HG02970 (cell line): ENCODE measurements around the gene STEAP4.

Source experiments
- ATAC-seq: cut with Tn5 transposase; IDR thresholded peaks from one replicate; pipeline ENCODE4 v1.9.1; 2021; ENCODE audit warnings: mild to moderate bottlenecking, moderate library complexity, moderate number of reproducible peaks; ENCODE audit not compliant: unreplicated experiment, low FRiP score

The STEAP4 gene

DNA sequence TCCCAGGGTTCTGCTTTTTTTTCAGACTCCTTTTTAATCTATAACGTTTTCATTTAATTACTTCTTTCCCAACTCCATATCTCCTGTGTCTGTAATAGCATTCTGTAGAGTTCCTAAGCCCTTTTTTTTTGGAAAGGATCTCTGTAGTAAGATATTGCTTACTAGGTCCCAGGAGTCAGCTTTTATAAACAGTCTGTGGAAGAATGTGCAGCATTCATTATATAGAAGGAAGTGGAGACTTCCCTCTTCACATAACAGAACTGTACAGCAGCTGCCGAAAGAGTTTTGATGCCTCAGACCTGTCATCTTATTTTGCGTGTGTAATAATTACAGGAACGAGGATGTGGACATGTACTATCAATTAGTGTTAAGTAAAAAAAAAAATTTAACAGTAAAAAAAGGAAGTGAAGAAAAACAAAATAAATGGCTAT, 7.4 kb upstream of the STEAP4 start:
- ATAC-seq = no peak

DNA sequence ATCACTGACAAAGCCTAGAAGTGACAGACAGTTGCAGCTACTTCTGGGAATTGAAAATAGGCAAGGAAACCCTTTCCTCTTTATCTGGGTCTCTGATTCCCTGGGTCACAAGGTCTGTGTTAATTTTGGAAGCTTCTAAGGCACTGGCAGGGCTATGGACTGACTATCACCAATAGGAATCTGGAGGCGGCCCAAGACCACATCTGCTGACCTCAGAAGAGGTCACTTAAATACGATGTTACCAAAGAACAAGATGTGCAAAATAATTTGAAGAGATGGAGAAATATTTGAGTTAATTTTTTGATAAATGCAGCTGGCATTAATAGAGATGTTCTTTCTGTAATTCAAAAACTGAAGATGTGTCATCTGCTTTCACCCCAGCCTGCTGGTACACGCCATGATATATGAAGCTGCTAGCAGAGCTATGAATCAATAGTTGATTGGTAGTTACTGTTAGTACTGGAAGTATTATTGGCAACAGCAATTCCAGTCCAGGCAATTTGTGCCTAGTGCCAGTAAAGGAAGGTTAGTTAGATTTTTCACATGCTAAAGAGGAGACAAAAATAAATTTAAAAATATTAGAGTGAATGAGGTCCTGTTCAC, 5.5 kb upstream of the STEAP4 start:
- ATAC-seq = no peak

DNA sequence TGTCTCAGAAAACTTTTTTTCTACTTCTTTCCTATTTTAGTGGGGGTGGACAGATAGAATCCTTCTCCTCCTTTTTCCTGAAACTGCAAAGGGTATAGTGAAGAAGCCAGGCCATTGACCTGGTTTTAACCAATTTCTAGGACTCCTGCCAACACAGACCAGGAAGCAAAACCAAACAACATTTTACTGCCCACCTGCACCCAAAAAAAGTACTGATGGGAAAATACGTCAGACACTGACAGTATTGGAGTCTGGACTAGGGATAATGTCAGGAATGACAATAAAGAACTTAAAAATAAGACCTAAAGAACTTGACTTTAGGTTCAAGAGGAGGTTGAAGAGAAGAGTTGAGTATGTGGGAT, 5.0 kb upstream of the STEAP4 start:
- ATAC-seq = no peak

DNA sequence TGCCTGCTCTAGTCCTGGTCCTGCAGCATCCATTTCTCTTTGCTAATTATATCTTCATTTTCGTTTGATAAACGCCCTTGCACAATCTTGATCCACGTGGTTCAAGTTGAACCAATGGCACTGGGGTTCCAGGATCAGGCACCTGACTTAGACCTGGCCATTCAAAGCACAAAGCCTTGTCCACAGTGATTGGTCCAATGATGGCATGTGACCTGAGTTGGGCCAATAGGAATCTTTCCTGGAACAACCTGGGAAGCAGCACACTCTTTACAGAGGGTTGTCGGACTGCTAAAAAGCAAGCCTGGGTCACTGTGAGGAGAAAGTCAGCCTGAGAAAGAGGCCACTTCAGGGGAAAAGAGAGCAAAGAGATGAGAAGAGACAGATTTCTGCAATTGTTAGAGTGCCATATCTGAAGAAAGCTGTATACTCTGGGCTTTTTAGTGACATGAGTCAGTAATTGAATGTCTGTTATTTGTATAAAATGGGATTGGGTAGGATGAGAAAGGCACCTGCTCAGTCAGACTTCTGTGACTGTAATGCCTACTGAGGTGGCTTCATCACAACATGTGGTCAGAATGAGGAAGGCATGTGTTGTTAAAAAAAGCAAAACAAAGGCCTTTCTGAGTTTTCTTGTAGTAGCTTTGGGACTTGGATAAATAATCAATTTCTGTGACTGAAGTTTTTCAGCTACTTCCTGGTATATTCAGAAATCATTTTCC, 4.4 kb upstream of the STEAP4 start:
- no peak for ATAC-seq

DNA sequence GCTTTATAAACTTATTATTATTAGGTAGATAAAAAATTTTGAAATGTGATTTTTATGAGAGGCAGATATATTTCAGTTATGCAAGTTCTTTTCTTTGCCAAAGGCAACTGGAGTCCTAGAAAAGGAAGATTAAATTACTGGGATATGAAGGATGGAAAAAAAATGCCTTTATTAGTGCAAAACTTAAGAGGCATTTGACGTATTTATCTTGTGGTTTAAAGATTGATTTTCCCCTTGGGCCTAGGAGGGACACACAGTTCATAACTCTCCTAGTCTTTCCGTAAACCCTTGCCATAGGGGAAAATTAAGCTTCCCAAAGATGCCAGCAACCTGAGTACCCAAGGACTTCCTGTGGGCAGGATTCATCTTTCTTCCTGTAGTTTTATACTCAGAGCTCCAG, 3.1 kb upstream of the STEAP4 start:
- no peak for ATAC-seq

DNA sequence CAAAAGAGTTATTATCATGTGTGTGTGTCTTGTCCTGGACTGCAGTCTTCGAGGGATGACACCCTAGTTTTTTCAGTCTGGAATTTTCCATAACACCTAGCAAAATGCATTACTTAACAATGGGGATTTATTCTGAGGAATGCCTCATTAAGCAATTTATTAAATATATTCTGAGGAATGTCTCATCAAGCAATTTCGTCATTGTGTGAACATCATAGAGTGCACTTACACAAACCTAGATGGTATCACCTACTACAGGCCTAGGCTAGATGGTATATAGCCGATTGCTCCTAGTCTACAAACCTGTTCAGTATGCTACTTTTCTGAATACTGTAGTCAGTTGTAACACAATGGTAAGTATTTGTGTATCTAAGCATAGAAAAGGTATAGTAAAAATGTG, 1.1 kb upstream of the STEAP4 start:
- ATAC-seq = no peak

DNA sequence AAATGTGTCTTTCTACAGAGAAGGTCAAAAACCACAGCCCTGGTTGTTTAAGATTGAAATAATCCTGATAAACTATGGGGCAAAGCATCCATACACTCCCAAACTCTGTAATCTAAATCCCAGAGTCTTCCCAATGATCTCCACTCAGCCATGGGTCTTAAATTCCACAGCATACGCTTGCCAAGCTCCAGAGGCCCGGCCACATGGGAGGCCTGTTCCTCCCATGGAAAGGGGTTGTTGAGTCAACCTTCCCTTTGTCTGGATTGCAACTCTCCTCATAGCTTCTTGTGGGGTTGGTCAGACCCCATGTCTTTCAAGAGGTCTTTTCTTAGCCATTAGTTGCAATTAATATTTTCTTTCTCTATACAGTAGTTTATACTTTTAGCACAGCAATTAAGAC, 718 bp upstream of the STEAP4 start:
- ATAC-seq = no peak

DNA sequence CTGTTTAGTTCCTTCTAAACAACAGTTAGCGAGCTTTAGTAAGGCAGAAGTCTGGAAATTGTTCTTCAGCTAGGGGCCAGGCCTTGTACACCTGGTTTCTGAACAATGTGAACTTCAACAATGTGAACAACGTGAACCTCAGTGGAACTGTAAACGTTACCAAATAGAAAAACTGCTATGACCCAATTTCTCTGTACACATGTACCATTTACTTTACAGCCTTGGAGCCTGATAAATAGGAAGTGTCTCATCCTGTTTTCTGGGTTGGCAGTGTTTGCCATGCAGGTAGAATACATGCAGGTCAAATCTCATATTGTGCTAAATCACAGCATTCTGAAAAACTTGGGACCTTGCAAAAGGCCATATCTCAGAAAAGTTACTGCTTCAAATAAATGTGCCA, 1.6 kb downstream of the STEAP4 start:
- ATAC-seq = no peak

DNA sequence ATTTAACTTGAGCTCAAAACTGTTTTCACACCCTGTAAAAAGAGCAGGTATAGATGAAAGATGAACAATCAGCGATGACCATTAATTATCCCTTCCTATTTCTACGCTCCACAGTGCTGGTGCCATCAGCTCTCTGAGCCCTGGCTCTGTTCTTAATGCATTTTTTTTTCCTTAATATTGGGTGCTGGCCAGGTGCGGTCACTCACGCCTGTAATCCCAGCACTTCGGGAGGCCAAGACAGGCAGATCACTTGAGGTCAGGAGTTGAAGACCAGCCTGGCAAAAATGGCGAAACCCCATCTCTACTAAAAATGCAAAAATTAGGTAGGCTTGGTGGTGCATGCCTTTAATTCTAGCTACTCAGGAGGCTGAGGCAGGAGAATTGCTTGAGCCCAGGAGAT, 4.2 kb downstream of the STEAP4 start:
- ATAC-seq = no peak

DNA sequence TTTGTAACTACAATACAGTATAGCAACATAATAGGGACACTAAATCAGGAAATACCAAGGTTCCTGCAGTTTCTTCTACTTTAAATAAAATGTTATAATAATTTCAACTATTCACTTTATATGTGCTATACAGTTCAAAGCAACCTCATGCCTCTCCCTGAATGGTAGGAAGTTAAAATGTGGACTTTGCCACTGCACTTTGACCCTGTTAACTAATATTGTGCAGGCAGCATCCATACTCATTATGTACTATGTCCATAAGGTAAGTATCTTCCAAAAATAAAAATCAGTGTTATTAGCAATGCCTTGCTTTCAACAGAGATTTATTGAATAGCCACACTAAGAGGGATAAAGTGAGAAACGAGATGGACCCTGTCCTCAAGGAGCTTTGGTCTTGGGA, 4.8 kb downstream of the STEAP4 start:
- no peak for ATAC-seq

DNA sequence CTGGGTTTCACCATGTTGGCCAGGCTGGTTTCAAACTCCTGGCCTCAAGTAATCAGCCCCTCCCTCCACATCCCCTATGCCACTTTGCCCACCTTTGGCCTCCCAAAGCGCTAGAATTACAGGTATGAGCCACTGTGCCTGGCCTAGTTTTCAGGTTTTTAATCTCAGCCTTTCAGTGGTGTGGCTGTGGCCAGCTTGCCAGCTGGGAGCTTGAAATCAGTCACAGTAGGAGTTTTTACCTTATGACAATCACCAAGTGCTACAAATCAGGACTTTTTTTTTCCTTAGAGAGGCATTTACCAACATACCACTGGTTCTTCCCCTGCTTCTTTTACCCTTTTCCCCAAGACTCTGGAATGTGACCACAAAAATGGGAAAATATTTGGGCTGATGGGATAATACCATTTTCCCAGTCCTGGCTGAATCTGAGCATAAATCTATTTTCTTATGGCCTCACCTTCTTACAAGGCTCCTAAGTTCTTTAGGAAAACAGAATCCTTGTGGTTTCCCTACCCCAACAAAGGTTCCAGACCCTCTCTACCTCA, 6.2 kb downstream of the STEAP4 start:
- no peak for ATAC-seq

DNA sequence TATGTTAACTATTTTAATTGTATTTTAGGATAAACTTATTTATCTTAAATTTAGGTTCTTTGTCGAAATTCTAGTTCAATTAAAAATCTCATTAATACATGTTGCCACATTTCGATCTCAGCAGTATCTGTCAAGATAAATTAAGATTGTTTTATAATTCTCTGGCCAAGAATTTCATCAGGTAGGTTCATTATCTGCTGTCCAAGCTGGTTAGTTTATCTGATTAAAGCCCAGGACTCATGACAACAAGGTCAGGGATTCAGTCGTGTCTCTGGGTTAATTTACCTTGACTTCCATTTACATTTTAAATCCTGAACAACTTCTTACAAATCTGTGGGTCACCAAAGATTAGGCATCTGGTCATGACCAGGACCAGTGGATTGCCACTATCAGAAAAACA, 7.6 kb downstream of the STEAP4 start:
- no peak for ATAC-seq

DNA sequence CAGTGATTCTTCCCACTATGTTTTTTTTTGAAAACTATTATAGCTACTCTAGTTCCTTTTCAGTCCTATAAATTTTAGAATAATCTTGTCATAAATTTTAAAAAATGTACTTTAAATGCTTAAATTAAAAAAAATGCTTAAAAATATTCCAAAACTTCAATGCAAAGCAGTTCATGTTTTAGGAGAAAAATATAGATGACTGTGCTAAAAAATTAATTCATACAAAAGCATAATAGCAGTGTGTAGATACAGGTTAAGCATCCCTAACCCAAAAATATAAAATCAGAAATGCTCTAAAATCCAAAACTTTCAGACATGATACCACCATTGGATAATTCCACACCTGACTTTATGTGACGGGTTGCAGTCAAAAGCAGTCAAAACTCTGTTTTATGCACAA, 12.8 kb downstream of the STEAP4 start:
- ATAC-seq = no peak

DNA sequence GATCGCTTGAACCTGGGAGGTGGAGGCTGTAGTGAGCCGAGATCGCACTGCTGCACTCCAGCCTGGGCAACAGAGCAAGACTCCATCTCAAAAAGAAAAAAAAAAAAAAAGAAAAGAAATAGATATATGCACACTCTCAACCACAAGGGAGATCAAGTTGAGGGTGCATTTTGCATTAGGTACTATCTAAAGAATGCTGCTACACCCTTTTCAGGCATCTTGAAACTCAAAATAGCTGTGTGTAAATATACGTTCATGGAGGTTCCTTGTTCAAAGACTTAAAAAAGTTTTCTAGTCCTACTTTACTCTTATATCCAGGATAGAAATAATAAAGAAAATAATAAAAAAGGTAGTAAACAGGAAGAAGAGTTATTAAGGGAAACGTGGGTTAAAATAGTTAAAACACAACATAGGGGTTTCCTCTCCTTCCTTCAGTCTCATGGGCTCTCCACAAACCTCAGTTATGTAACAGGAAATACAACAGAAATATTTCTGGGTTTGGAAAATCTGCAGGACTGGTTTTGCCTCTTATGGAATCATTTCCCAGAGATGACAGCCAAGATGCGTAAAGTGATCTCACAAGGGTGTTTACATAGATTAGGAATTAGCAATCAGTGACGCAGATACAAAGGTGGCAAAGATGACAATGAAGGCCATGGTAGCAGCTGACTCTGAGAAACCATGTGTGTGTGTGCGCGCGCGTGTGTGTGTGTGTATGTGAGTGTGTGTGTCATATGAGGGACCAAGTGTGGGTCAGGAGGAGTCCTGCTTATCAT, 15.1 kb downstream of the STEAP4 start:
- ATAC-seq = no peak

DNA sequence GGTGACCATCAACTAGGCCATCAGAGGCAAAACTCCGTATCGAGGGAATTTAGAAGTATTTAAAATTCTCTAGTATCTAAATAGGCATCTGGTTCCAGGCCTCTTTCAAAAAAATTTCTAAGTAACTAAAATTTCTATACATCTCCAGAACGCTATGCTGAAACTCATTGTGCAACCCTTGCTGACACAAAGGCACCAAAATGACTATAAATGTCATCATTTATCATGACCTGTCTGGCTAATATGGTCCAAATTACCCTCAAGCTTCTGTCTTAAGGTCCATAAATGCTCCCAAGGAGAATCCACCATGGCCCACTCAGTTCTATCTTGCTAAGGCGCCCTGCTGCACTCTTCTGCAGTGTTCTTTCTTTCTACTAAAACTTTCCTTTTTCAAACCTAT, 16.2 kb downstream of the STEAP4 start:
- ATAC-seq = no peak

DNA sequence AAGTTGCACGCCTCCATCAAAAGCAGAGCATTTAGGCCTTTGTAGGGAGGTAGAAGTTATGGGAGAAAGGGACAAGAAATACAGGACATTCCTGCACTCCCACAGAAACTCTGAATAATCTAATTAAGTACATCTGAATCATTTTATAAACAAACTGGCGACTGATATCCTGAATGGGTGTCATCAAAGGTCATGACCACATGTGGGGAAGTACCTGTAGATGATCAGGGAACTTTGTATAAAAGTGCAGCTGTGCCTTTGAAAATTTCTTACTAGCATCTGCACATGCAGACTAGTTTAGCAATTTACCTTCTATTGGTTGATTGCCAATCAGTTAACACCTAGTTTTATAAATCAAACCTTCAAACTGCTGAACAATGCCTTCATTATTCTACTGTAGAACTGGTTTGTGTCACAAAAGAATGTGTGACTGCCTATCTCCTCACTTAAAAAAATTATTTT, 17.1 kb downstream of the STEAP4 start:
- no peak for ATAC-seq

DNA sequence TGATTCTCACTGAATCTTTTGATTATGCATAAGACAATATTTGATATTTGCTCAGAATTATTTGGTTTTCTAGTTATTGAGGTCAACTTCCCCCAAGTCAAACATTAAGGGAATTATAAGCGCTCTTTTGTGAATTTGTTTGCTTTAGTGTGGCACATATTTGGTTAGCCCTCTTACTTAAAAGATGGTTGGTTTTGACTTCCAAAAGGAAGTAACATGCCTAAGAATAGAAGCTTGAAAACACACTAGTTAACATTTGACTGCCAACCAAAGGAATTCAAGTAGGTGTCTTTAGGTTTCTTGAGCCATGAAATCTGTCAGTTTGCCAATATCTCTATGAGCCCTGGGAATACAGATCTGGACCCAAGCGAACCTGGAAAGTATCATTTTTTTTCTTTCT, 24.9 kb downstream of the STEAP4 start:
- no peak for ATAC-seq

DNA sequence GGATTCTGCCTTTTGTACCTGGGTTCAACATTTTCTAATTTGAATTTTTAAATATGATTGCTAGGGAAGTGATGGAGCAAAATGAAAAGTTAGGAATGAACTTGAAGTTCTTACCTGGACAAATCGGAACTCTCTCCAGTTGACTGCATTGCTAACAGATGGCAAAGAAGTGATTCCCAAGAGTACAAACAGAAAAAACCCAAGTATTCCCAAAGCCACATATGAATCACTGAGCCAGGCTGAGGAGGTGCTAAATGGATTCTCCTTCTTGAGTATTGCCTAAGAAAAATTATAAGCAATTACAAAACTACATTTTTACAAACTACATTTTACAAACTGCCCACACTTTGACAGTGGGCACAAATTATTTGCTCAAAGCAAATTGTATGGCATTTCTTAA, 25.9 kb downstream of the STEAP4 start:
- ATAC-seq = no peak

DNA sequence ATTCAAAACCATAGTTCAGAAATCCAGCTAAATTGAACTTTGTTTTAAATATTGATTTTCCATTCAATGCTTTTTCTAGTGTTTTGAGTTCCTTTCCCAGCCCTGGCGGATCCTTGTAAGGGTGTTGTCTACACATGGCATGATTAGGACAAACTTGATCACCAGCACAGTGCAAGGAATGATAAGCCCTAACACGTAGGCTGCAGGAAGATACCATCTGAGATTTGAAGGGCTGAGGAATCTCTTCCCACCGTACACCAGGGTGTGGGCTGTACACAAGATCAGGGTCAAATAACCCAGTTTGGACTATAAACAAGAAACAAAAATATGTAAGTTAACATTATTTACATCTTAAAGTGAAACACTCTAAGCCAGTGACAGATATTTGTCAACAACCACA, 27.4 kb downstream of the STEAP4 start:
- no peak for ATAC-seq

DNA sequence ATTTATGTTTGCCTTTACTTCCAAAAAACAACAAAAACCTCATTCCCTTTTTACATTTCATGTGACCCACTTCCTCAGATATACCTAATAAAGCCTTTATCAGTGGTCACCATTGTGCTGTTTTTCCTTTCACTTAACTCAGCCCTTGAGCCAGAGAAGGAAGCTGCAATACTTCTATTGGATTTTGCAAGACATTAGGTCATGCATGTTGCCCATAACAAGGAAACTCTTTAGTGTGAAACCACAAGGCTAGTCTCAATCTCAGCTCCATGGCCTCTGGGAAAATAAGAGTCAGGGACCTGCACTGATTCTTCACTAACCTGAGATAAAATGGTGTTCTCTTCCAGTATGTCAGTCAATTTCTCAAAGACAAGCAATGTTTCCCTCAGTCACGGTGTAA, 27.8 kb downstream of the STEAP4 start:
- no peak for ATAC-seq

DNA sequence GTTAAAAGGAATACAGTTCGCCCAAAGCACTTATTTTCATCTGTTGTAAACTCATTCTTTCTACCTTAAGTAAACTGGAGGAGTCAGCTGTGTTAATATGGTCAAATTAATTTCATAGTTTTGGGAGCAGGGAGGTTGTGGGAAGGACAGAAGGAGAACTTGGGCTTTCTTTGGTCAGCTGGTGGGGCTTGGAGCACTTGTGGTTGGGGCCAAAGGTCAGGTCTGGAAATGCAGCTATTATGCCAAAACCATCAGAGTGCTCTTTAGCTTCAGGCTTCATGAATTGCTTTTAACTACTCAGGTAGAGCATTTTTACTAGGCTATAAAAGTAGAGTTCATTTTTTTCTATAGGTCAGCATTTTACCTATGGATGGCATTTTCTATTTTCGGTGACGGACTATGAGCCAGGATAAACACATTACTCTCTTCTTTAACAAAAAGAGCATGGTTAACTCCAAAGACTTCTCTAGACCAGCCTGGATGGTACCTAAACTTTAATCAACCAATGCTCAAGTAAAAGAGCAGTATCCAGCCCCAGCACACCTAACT, 30.0 kb downstream of the STEAP4 start:
- no peak for ATAC-seq
